GM12878 (cell line): ENCODE results near the gene ICA1.

Experiments
- EZH2 ChIP-seq: IDR thresholded peaks from 2 replicates; pipeline ENCODE4 v1.6.1; 2012; ENCODE audit warnings: low read depth, mild to moderate bottlenecking, control low read depth, inconsistent platforms, low read length, borderline replicate concordance; ENCODE audit not compliant: control insufficient read depth
- HDAC6 ChIP-seq: fragments of 200-600 bp; sonication (generic); IDR thresholded peaks from one replicate; pipeline ENCODE4 v1.8.0; 2017; ENCODE audit warnings: antibody characterized with exemption; ENCODE audit not compliant: unreplicated experiment
- KDM1A ChIP-seq: fragments of 200-600 bp; sonication (generic); IDR thresholded peaks from 2 replicates; pipeline ENCODE4 v1.6.1; 2016; ENCODE audit warnings: borderline replicate concordance
- TARDBP ChIP-seq: IDR thresholded peaks from 2 replicates; pipeline ENCODE4 v1.6.1; 2016; ENCODE audit warnings: borderline replicate concordance
- TF ChIP-seq, protein P1 (sequence below), 3 experiments: IDR thresholded peaks in 2 of 3; conservative IDR thresholded peaks in 1 of 3; 2 replicates each; pipeline ENCODE4 v1.5.1; 2011; ENCODE audit warnings: low read depth in 3 of 3, low read length in 3 of 3, mild to moderate bottlenecking in 3 of 3, control low read depth in 2 of 3, moderate library complexity in 2 of 3, inconsistent platforms in 1 of 3, mixed read lengths in 1 of 3; ENCODE audit not compliant: control insufficient read depth in 2 of 3, insufficient read depth in 1 of 3; ENCODE audit errors: extremely low read depth in 1 of 3

DNA sequence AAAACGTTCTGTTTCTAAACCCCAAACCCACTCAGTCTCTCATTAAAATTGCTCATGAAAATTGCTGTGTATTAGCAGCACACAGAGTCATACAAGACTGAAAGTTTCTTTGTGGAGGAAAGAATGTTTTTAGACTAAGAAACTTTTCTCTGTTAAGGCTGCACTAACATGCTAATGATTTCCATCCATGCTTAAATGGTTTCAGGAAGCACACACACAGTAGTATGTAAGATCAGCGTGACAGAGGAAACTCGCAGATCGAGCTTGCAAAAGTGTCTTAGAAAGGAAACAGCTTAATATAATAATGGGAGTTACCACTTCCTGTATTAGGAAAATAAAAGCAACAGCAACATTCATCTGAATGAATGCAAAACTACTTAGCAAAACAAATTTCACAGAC lies 112.7 kb downstream of the ICA1 start:
- TF ChIP-seq HDAC6, result no peak
- no peak for TF ChIP-seq KDM1A
- TF ChIP-seq, protein P1, sequence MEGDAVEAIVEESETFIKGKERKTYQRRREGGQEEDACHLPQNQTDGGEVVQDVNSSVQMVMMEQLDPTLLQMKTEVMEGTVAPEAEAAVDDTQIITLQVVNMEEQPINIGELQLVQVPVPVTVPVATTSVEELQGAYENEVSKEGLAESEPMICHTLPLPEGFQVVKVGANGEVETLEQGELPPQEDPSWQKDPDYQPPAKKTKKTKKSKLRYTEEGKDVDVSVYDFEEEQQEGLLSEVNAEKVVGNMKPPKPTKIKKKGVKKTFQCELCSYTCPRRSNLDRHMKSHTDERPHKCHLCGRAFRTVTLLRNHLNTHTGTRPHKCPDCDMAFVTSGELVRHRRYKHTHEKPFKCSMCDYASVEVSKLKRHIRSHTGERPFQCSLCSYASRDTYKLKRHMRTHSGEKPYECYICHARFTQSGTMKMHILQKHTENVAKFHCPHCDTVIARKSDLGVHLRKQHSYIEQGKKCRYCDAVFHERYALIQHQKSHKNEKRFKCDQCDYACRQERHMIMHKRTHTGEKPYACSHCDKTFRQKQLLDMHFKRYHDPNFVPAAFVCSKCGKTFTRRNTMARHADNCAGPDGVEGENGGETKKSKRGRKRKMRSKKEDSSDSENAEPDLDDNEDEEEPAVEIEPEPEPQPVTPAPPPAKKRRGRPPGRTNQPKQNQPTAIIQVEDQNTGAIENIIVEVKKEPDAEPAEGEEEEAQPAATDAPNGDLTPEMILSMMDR (IDR thresholded peaks at IDR 0.05 in 2 of 3, conservative IDR thresholded peaks at IDR 0.05 in 1 of 3; ENCODE audit: control insufficient read depth in 2 of 3, extremely low read depth in 1 of 3, insufficient read depth in 1 of 3, low read depth in 3 of 3, low read length in 3 of 3), result no peak
- TF ChIP-seq TARDBP, result no peak
- no peak for TF ChIP-seq EZH2
